RWPE2 (cell line): ENCODE results near the gene KARS1.

Experiments
- ATAC-seq: fragments of 200-7000 bp; cut with Tn5 transposase; 3 replicates; pipeline ENCODE4 v1.9.1; 2021; ENCODE audit warnings: low read depth
- DNase-seq: peaks from one replicate; pipeline ENCODE4 v3.0.0-alpha.2; 2020; ENCODE audit warnings: low spot score
- H3K27ac ChIP-seq: fragments of 450-650 bp; 2 replicates; pipeline ENCODE4 v1.5.1; 2017; ENCODE audit warnings: mild to moderate bottlenecking; ENCODE audit not compliant: poor library complexity, severe bottlenecking
- H3K27me3 ChIP-seq: fragments of 250-450 bp; sonication (Bioruptor Pico); 2 replicates; pipeline ENCODE4 v1.5.1; 2021; ENCODE audit warnings: mild to moderate bottlenecking, moderate library complexity; ENCODE audit not compliant: insufficient read depth, poor library complexity, severe bottlenecking
- H3K36me3 ChIP-seq: fragments of 250-450 bp; sonication (Bioruptor Pico); 2 replicates; pipeline ENCODE4 v1.5.1; 2020; ENCODE audit warnings: low read depth, mild to moderate bottlenecking, moderate library complexity
- H3K4me1 ChIP-seq: fragments of 250-450 bp; sonication (Bioruptor Pico); 2 replicates; pipeline ENCODE4 v1.5.1; 2021; ENCODE audit warnings: mild to moderate bottlenecking, moderate library complexity; ENCODE audit not compliant: insufficient read depth, poor library complexity, severe bottlenecking
- H3K4me3 ChIP-seq: fragments of 250-450 bp; sonication (Bioruptor Pico); 2 replicates; pipeline ENCODE4 v1.5.1; 2021; ENCODE audit warnings: mild to moderate bottlenecking, moderate library complexity; ENCODE audit not compliant: severe bottlenecking
- H3K9me3 ChIP-seq: fragments of 250-450 bp; sonication (Bioruptor Pico); 2 replicates; pipeline ENCODE4 v1.5.1; 2021; ENCODE audit warnings: mild to moderate bottlenecking, moderate library complexity; ENCODE audit not compliant: severe bottlenecking
- CTCF ChIP-seq: fragments of 450-650 bp; IDR thresholded peaks from one replicate; pipeline ENCODE4 v1.5.1; 2017; ENCODE audit warnings: mild to moderate bottlenecking, moderate library complexity; ENCODE audit not compliant: poor library complexity, severe bottlenecking

Gene KARS1

GRCh38 chr16:75640598-75640997 lies 6.9 kb downstream of the KARS1 start:
- peaks cover 96% of the 10 kb centered on the region for H3K36me3 ChIP-seq
- no peak for TF ChIP-seq CTCF
- H3K9me3 ChIP-seq, result no peaks in the 10 kb centered on the region
- DNase-seq, result no peak
- no peaks in the 10 kb centered on the region for H3K27me3 ChIP-seq
- no peak for ATAC-seq
- H3K27ac ChIP-seq, result no peak overlapping the region
- H3K4me1 ChIP-seq, result peaks cover 3% of the 10 kb centered on the region
- no peak overlapping the region for H3K4me3 ChIP-seq

- H3K27me3 ChIP-seq, result no peaks in the 10 kb centered on the region
- no peaks in the 10 kb centered on the region for H3K4me1 ChIP-seq
- H3K9me3 ChIP-seq, result no peaks in the 10 kb centered on the region
- peaks cover 100% of the 10 kb centered on the region for H3K36me3 ChIP-seq
- no peak overlapping the region for H3K4me3 ChIP-seq
- ATAC-seq (no peak), DNase-seq (no peak)
- TF ChIP-seq CTCF, result no peak
- no peak overlapping the region for H3K27ac ChIP-seq
These were observed 12.4 kb downstream of the KARS1 start for GRCh38 chr16:75635036-75635435.

- H3K4me3 ChIP-seq, result no peak overlapping the region
- H3K27ac ChIP-seq, result no peak overlapping the region
- no peak for DNase-seq
- H3K36me3 ChIP-seq, result peaks cover 100% of the 10 kb centered on the region
- H3K4me1 ChIP-seq, result no peaks in the 10 kb centered on the region
- no peak for TF ChIP-seq CTCF
- H3K9me3 ChIP-seq, result no peaks in the 10 kb centered on the region
- H3K27me3 ChIP-seq, result no peaks in the 10 kb centered on the region
- ATAC-seq, result no peak
These were observed 14.6 kb downstream of the KARS1 start for GRCh38 chr16:75632857-75633256.

GRCh38 chr16:75630052-75630451 lies 17.4 kb downstream of the KARS1 start:
- Histone ChIP-seq H3K4me3 (no peak overlapping the region), H3K27me3 (no peaks in the 10 kb centered on the region), H3K9me3 (no peaks in the 10 kb centered on the region), H3K4me1 (no peaks in the 10 kb centered on the region), H3K36me3 (peaks cover 94% of the 10 kb centered on the region), H3K27ac (no peak overlapping the region)
- ATAC-seq, result no peak
- TF ChIP-seq CTCF, result no peak
- no peak for DNase-seq

- DNase-seq, result no peak
- no peaks in the 10 kb centered on the region for H3K9me3 ChIP-seq
- H3K4me3 ChIP-seq, result no peak overlapping the region
- H3K36me3 ChIP-seq, result peaks cover 87% of the 10 kb centered on the region
- no peak for TF ChIP-seq CTCF
- H3K4me1 ChIP-seq, result no peaks in the 10 kb centered on the region
- H3K27me3 ChIP-seq, result no peaks in the 10 kb centered on the region
- no peak overlapping the region for H3K27ac ChIP-seq
- ATAC-seq, result no peak
These were observed 18.3 kb downstream of the KARS1 start for GRCh38 chr16:75629132-75629531.
